ENCODE data around the gene FILIP1. TPM values are rescaled to one million over a fixed set of nuclear protein-coding genes. Genes with fewer than 3 reads are reported as not detected.
A peak's percentile ranks its signal among the peaks of the same experiment; 100 is the strongest.

The FILIP1 gene
- total and polyA plus RNA-seq, 2 donors (not counting 1 experiment from before 2014, with no cell fraction given): 0.33 to 2.3 TPM

GRCh38 chr6:75286955-75287354 lies 206.6 kb downstream of the FILIP1 start:
- Histone ChIP-seq H2AFZ (ENCODE audit: low read length) (no peak overlapping the region), H3K4me2 (ENCODE audit: extremely low read depth, insufficient read depth, low read length) (peak overlapping the region; percentile 20), H3K9me3 (ENCODE audit: control insufficient read depth, insufficient read depth, low read depth, low read length) (no peaks in the 10 kb centered on the region), H3K4me1 (ENCODE audit: control insufficient read depth, extremely low read depth, insufficient read depth, low read length) (no peaks in the 10 kb centered on the region), H3K27ac (ENCODE audit: insufficient read depth, low read length) (no peak overlapping the region), H3K79me2 (ENCODE audit: control insufficient read depth, insufficient read depth, low read length) (peaks cover 28% of the 10 kb centered on the region), H3K27me3 (ENCODE audit: control insufficient read depth, insufficient read depth, low read length) (no peaks in the 10 kb centered on the region), H3K4me3 (replicated peaks in 1 of 4; ENCODE audit: control extremely low read depth in 1 of 4, insufficient read depth in 1 of 4, low read depth in 3 of 4, low read length in 4 of 4) (no peak overlapping the region), H3K36me3 (ENCODE audit: control insufficient read depth, insufficient read depth, low read length) (no peaks in the 10 kb centered on the region), H4K20me1 (ENCODE audit: control insufficient read depth, extremely low read depth, insufficient read depth, low read length) (no peaks in the 10 kb centered on the region), H3K9ac (ENCODE audit: insufficient read depth, low read length) (no peak overlapping the region)
- TF ChIP-seq CTCF (conservative IDR thresholded peaks at IDR 0.05 in 1 of 2, IDR thresholded peaks at IDR 0.05 in 1 of 2; ENCODE audit: low read depth in 1 of 2, low read length in 2 of 2) (no peak), EZH2 (IDR thresholded peaks at IDR 0.05; ENCODE audit: low read length, missing control alignments) (no peak)
- no peak for DNase-seq (ENCODE audit: low read depth in 2 of 2)

GRCh38 chr6:75285283-75285639 lies 208.3 kb downstream of the FILIP1 start:
- Histone ChIP-seq H4K20me1 (ENCODE audit: control insufficient read depth, extremely low read depth, insufficient read depth, low read length) (no peaks in the 10 kb centered on the region), H3K27me3 (ENCODE audit: control insufficient read depth, insufficient read depth, low read length) (no peaks in the 10 kb centered on the region), H2AFZ (ENCODE audit: low read length) (peak overlapping the region; percentile 91), H3K27ac (ENCODE audit: insufficient read depth, low read length) (peak overlapping the region; percentile 92), H3K4me2 (ENCODE audit: extremely low read depth, insufficient read depth, low read length) (peak overlapping the region; percentile 79), H3K4me1 (ENCODE audit: control insufficient read depth, extremely low read depth, insufficient read depth, low read length) (no peaks in the 10 kb centered on the region), H3K4me3 (replicated peaks in 1 of 4; ENCODE audit: control extremely low read depth in 1 of 4, insufficient read depth in 1 of 4, low read depth in 3 of 4, low read length in 4 of 4) (peak overlapping the region; percentile 59 to 99 (median 94)), H3K9ac (ENCODE audit: insufficient read depth, low read length) (peak overlapping the region; percentile 2), H3K79me2 (ENCODE audit: control insufficient read depth, insufficient read depth, low read length) (peaks cover 45% of the 10 kb centered on the region), H3K36me3 (ENCODE audit: control insufficient read depth, insufficient read depth, low read length) (no peaks in the 10 kb centered on the region), H3K9me3 (ENCODE audit: control insufficient read depth, insufficient read depth, low read depth, low read length) (no peaks in the 10 kb centered on the region)
- TF ChIP-seq CTCF (conservative IDR thresholded peaks at IDR 0.05 in 1 of 2, IDR thresholded peaks at IDR 0.05 in 1 of 2; ENCODE audit: low read depth in 1 of 2, low read length in 2 of 2) (no peak), EZH2 (IDR thresholded peaks at IDR 0.05; ENCODE audit: low read length, missing control alignments) (no peak)
- DNase-seq (ENCODE audit: low read depth in 2 of 2): no peak

GRCh38 chr6:75284632-75285282 lies 208.8 kb downstream of the FILIP1 start, which contains the start of gene TMEM30A:
Gene TMEM30A (minus strand): TSS chr6:75284792. CDS start chr6:75284638, 154 bp downstream.
- peak within 1 kb of the TSS; percentile 92 for H3K27ac ChIP-seq (ENCODE audit: insufficient read depth, low read length)
- TF ChIP-seq CTCF (conservative IDR thresholded peaks at IDR 0.05 in 1 of 2, IDR thresholded peaks at IDR 0.05 in 1 of 2; ENCODE audit: low read depth in 1 of 2, low read length in 2 of 2) (no peak), EZH2 (IDR thresholded peaks at IDR 0.05; ENCODE audit: low read length, missing control alignments) (no peak)
- H3K4me2 ChIP-seq (ENCODE audit: extremely low read depth, insufficient read depth, low read length): peak within 1 kb of the TSS; percentile 96
- DNase-seq (ENCODE audit: low read depth in 2 of 2): peak; percentile 99
- H2AFZ ChIP-seq (ENCODE audit: low read length): peak within 1 kb of the TSS; percentile 91
- no peaks in the 10 kb centered on the region for H3K36me3 ChIP-seq (ENCODE audit: control insufficient read depth, insufficient read depth, low read length)
- no peaks in the 10 kb centered on the region for H3K9me3 ChIP-seq (ENCODE audit: control insufficient read depth, insufficient read depth, low read depth, low read length)
- no peaks in the 10 kb centered on the region for H3K4me1 ChIP-seq (ENCODE audit: control insufficient read depth, extremely low read depth, insufficient read depth, low read length)
- no peaks in the 10 kb centered on the region for H3K27me3 ChIP-seq (ENCODE audit: control insufficient read depth, insufficient read depth, low read length)
- H3K79me2 ChIP-seq (ENCODE audit: control insufficient read depth, insufficient read depth, low read length): peaks cover 50% of the 10 kb centered on the region
- peak within 1 kb of the TSS; percentile 95 for H3K9ac ChIP-seq (ENCODE audit: insufficient read depth, low read length)
- H3K4me3 ChIP-seq (replicated peaks in 1 of 4; ENCODE audit: control extremely low read depth in 1 of 4, insufficient read depth in 1 of 4, low read depth in 3 of 4, low read length in 4 of 4): peak within 1 kb of the TSS; percentile 88 to 99 (median 94)
- no peaks in the 10 kb centered on the region for H4K20me1 ChIP-seq (ENCODE audit: control insufficient read depth, extremely low read depth, insufficient read depth, low read length)

Measured in fibroblast of lung (primary cell).